Right ventricle myocardium inferior (tissue), 1 donor: ENCODE measurements around the gene COL19A1. TPM values are rescaled to one million over a fixed set of nuclear protein-coding genes. Genes with fewer than 3 reads are reported as not detected.
"Not testable (repeated sequence)": the region's sequence is repeated elsewhere in the genome, so short reads cannot be mapped to it uniquely, and the experiment has no call there.

Source experiments
- ATAC-seq: fragments of 200-7000 bp; cut with Tn5 transposase; one replicate; pipeline ENCODE4 v1.9.1; 2020; ENCODE audit warnings: mild to moderate bottlenecking, moderate library complexity
- DNase-seq: peaks from one replicate; pipeline ENCODE4 v3.0.0; 2021; ENCODE audit errors: missing footprints
- intact Hi-C: fragments of 100-400 bp; cut with DNase I; formaldehyde crosslinking; loops from one replicate; pipeline ENCODE4 v1.11.0; 2022
- total RNA-seq: library from RNA; stranded (reverse); fragmentation: NEBNext Ultra II Directional; extraction: Animal tissue kit (Norgen Biotek cat#: 25700); gene quantifications from one replicate; pipeline ENCODE4 v1.2.1, GENCODE V29; 2021
- donor health status: DM: no; HTN: yes; CAD: no; lungs with severe emphysema.

COL19A1 gene
- total RNA-seq, 1 donor from 2014 or later = 1.2 TPM

- intact Hi-C loops = no loop called here
Observed at GRCh38 chr6:69942485-69942884, 76.1 kb downstream of the COL19A1 start.

GRCh38 chr6:69945192-69945591 is 78.8 kb downstream of the COL19A1 start:
- DNase-seq (no peak), ATAC-seq (no peak)
- intact Hi-C loops = no loop called here

More at GRCh38 chr6:69942485-69942884, 76.1 kb downstream of the COL19A1 start:
- no peak for DNase-seq
- ATAC-seq = no peak

- ATAC-seq = no peak
Observed at GRCh38 chr6:69948479-69949114, 82.2 kb downstream of the COL19A1 start.

GRCh38 chr6:69953491-69953890 is 87.1 kb downstream of the COL19A1 start:
- no peak for DNase-seq
- intact Hi-C loops = no loop called here
- ATAC-seq = no peak

More at GRCh38 chr6:69948479-69949114, 82.2 kb downstream of the COL19A1 start:
- DNase-seq = no peak
- intact Hi-C loops = no loop called here

GRCh38 chr6:69954733-69955132 is 88.4 kb downstream of the COL19A1 start:
- no peak for ATAC-seq
- intact Hi-C loops = no loop called here

GRCh38 chr6:69957985-69958559 is 91.7 kb downstream of the COL19A1 start:
- intact Hi-C loops = no loop called here
- DNase-seq (no peak), ATAC-seq (no peak)

More at GRCh38 chr6:69954733-69955132, 88.4 kb downstream of the COL19A1 start:
- no peak for DNase-seq

GRCh38 chr6:69958978-69959377 is 92.6 kb downstream of the COL19A1 start:
- DNase-seq (no peak), ATAC-seq (no peak)
- intact Hi-C loops = no loop called here

GRCh38 chr6:69965974-69966373 is 99.6 kb downstream of the COL19A1 start:
- DNase-seq, intact Hi-C loops, ATAC-seq: not testable (repeated sequence)

- intact Hi-C loops = no loop called here
- DNase-seq = no peak
- ATAC-seq = no peak
Observed at GRCh38 chr6:69973138-69973537, 106.8 kb downstream of the COL19A1 start.

GRCh38 chr6:69973763-69974162 is 107.4 kb downstream of the COL19A1 start:
- DNase-seq = no peak
- no peak for ATAC-seq

GRCh38 chr6:69974193-69974592 is 107.8 kb downstream of the COL19A1 start:
- ATAC-seq (peak; percentile 52), DNase-seq (no peak)
- intact Hi-C loops = no loop called here

More at GRCh38 chr6:69973763-69974162, 107.4 kb downstream of the COL19A1 start:
- intact Hi-C loops = no loop called here

- DNase-seq (no peak), ATAC-seq (no peak)
- intact Hi-C loops = no loop called here
Observed at GRCh38 chr6:69976591-69977090, 110.3 kb downstream of the COL19A1 start.

GRCh38 chr6:69980624-69981023 is 114.3 kb downstream of the COL19A1 start:
- DNase-seq (no peak), ATAC-seq (no peak)
- intact Hi-C loops = loop anchor here (10.0 kb wide), 1 partner anchor 146 kb away; no protein-coding TSS in a partner anchor

GRCh38 chr6:69984506-69984905 is 118.2 kb downstream of the COL19A1 start:
- ATAC-seq = no peak
- intact Hi-C loops = loop anchor here (10.0 kb wide), 1 partner anchor 150 kb away; no protein-coding TSS in a partner anchor
- no peak for DNase-seq

- DNase-seq (no peak), ATAC-seq (no peak)
- intact Hi-C loops = loop anchor here (10.0 kb wide), 1 partner anchor 150 kb away; no protein-coding TSS in a partner anchor
Observed at GRCh38 chr6:69985180-69985579, 118.8 kb downstream of the COL19A1 start.

- DNase-seq (no peak), ATAC-seq (no peak)
- intact Hi-C loops = loop anchor here (10.0 kb wide), 1 partner anchor 153 kb away; no protein-coding TSS in a partner anchor
Observed at GRCh38 chr6:69987550-69987949, 121.2 kb downstream of the COL19A1 start.

GRCh38 chr6:69988458-69989126 is 122.2 kb downstream of the COL19A1 start:
- ATAC-seq (no peak), DNase-seq (no peak)
- intact Hi-C loops = loop anchor here (10.0 kb wide), 1 partner anchor 154 kb away; no protein-coding TSS in a partner anchor

GRCh38 chr6:69994251-69994650 is 127.9 kb downstream of the COL19A1 start:
- intact Hi-C loops = no loop called here
- ATAC-seq (no peak), DNase-seq (no peak)

- intact Hi-C loops = no loop called here
- DNase-seq (no peak), ATAC-seq (no peak)
Observed at GRCh38 chr6:70008189-70008588, 141.8 kb downstream of the COL19A1 start.
